ENCODE results near the gene RTN4RL1. TPM values are rescaled to one million over a fixed set of nuclear protein-coding genes. Genes with fewer than 3 reads are reported as not detected.
"Not testable (repeated sequence)": the region's sequence is repeated elsewhere in the genome, so short reads cannot be mapped to it uniquely, and the experiment has no call there.

RTN4RL1 gene
- total and polyA plus RNA-seq, 4 experiments from 2014 or later, result 0.27 to 2.0 (median 0.39) TPM

GRCh38 chr17:2018716-2019510, 6.2 kb downstream of the RTN4RL1 start:
- peak overlapping the region in 1 of 8 donors; percentile 32 for H3K4me3 Mint-ChIP-seq
- H3K4me3 ChIP-seq (ENCODE audit: low read length in 2 of 2), result no peak overlapping the region
- no peak overlapping the region for H3K27ac ChIP-seq (ENCODE audit: low read depth, low read length)
- peaks cover 2 to 13% (median 5%) of the 10 kb centered on the region in 4 donors for H3K4me1 Mint-ChIP-seq
- peaks cover 0 to 5% of the 10 kb centered on the region in 2 donors for H3K27me3 Mint-ChIP-seq
- POLR2A ChIA-PET (ENCODE audit: partially characterized antibody), result no interaction called here
- intact Hi-C loops (cut with micrococcal nuclease), result no loop called here
- DNase-seq, result no peak
- H3K4me1 ChIP-seq (ENCODE audit: insufficient read depth, low read length), result peaks cover 10% of the 10 kb centered on the region
- H3K27ac Mint-ChIP-seq, result no peak overlapping the region
- CTCF ChIA-PET (ENCODE audit: partially characterized antibody), result no interaction called here
- H3K9me3 Mint-ChIP-seq, result no peaks in the 10 kb centered on the region
- no peaks in the 10 kb centered on the region for H3K36me3 ChIP-seq (ENCODE audit: insufficient read depth, low read length)
- H3K36me3 Mint-ChIP-seq, result no peaks in the 10 kb centered on the region
- no peaks in the 10 kb centered on the region for H3K9me3 ChIP-seq (ENCODE audit: control insufficient read depth in 1 of 2, low read length in 2 of 2)
- H3K27me3 ChIP-seq (ENCODE audit: insufficient read depth, low read length), result no peaks in the 10 kb centered on the region

- Histone ChIP-seq H3K27me3 (ENCODE audit: insufficient read depth, low read length) (no peaks in the 10 kb centered on the region), H3K4me1 (ENCODE audit: insufficient read depth, low read length) (no peaks in the 10 kb centered on the region), H3K27ac (ENCODE audit: low read depth, low read length) (no peak overlapping the region), H3K36me3 (ENCODE audit: insufficient read depth, low read length) (no peaks in the 10 kb centered on the region), H3K9me3 (ENCODE audit: control insufficient read depth in 1 of 2, low read length in 2 of 2) (no peaks in the 10 kb centered on the region), H3K4me3 (ENCODE audit: low read length in 2 of 2) (no peak overlapping the region)
- ChIA-PET POLR2A (ENCODE audit: partially characterized antibody) (interaction anchor here (0.6 kb wide), 1 partner anchor 8 kb away, joined by 3 read pairs; the partner anchor contains the start of gene RTN4RL1), CTCF (ENCODE audit: partially characterized antibody) (no interaction called here)
- intact Hi-C loops (cut with micrococcal nuclease), result no loop called here
- peaks cover 0 to 6% of the 10 kb centered on the region in 2 donors for H3K27me3 Mint-ChIP-seq
- no peak overlapping the region for H3K27ac Mint-ChIP-seq
- no peak overlapping the region for H3K4me3 Mint-ChIP-seq
- peaks cover 0 to 4% of the 10 kb centered on the region in 2 donors for H3K36me3 Mint-ChIP-seq
- peaks cover 0 to 2% (median 0%) of the 10 kb centered on the region in 8 donors for H3K9me3 Mint-ChIP-seq
- DNase-seq, result no peak
- H3K4me1 Mint-ChIP-seq, result peaks cover 0 to 5% (median 2%) of the 10 kb centered on the region in 4 donors
These were observed 7.7 kb downstream of the RTN4RL1 start for GRCh38 chr17:2017274-2017941.

- no peaks in the 10 kb centered on the region for H3K4me1 ChIP-seq (ENCODE audit: insufficient read depth, low read length)
- H3K36me3 Mint-ChIP-seq, result peaks cover 0 to 4% of the 10 kb centered on the region in 2 donors
- CTCF ChIA-PET (ENCODE audit: partially characterized antibody), result no interaction called here
- no peaks in the 10 kb centered on the region for H3K36me3 ChIP-seq (ENCODE audit: insufficient read depth, low read length)
- H3K27ac ChIP-seq (ENCODE audit: low read depth, low read length), result no peak overlapping the region
- intact Hi-C loops (cut with micrococcal nuclease), result no loop called here
- POLR2A ChIA-PET (ENCODE audit: partially characterized antibody), result interaction anchor here (0.6 kb wide), 1 partner anchor 9 kb away, joined by 3 read pairs; the partner anchor contains the start of gene RTN4RL1
- peaks cover 0 to 7% of the 10 kb centered on the region in 2 donors for H3K27me3 Mint-ChIP-seq
- H3K4me1 Mint-ChIP-seq, result peaks cover 0 to 5% (median 2%) of the 10 kb centered on the region in 4 donors
- no peak overlapping the region for H3K4me3 ChIP-seq (ENCODE audit: low read length in 2 of 2)
- no peak overlapping the region for H3K27ac Mint-ChIP-seq
- H3K27me3 ChIP-seq (ENCODE audit: insufficient read depth, low read length), result no peaks in the 10 kb centered on the region
- H3K9me3 ChIP-seq (ENCODE audit: control insufficient read depth in 1 of 2, low read length in 2 of 2), result no peaks in the 10 kb centered on the region
- no peak overlapping the region for H3K4me3 Mint-ChIP-seq
- H3K9me3 Mint-ChIP-seq, result peaks cover 0 to 2% (median 0%) of the 10 kb centered on the region in 8 donors
- no peak for DNase-seq
These were observed 8.6 kb downstream of the RTN4RL1 start for GRCh38 chr17:2016494-2016893.

- Histone ChIP-seq H3K4me1 (ENCODE audit: insufficient read depth, low read length) (no peaks in the 10 kb centered on the region), H3K27me3 (ENCODE audit: insufficient read depth, low read length) (no peaks in the 10 kb centered on the region), H3K36me3 (ENCODE audit: insufficient read depth, low read length) (no peaks in the 10 kb centered on the region), H3K9me3 (ENCODE audit: control insufficient read depth in 1 of 2, low read length in 2 of 2) (no peaks in the 10 kb centered on the region), H3K4me3 (ENCODE audit: low read length in 2 of 2) (no peak overlapping the region), H3K27ac (ENCODE audit: low read depth, low read length) (no peak overlapping the region)
- Mint-ChIP-seq H3K36me3 (peaks cover 0 to 4% of the 10 kb centered on the region in 2 donors), H3K27ac (no peak overlapping the region), H3K4me3 (no peak overlapping the region), H3K4me1 (peaks cover 0 to 5% (median under 1%) of the 10 kb centered on the region in 4 donors), H3K9me3 (peaks cover 0 to 2% (median 0%) of the 10 kb centered on the region in 8 donors), H3K27me3 (peaks cover 0 to 6% of the 10 kb centered on the region in 2 donors)
- DNase-seq, result no peak
- ChIA-PET CTCF (ENCODE audit: partially characterized antibody) (no interaction called here), POLR2A (ENCODE audit: partially characterized antibody) (no interaction called here)
- intact Hi-C loops (cut with micrococcal nuclease), result no loop called here
These were observed 9.8 kb downstream of the RTN4RL1 start for GRCh38 chr17:2015314-2015713.

GRCh38 chr17:2013994-2014317, 11.2 kb downstream of the RTN4RL1 start:
- Mint-ChIP-seq H3K9me3 (peaks cover 0 to 2% (median 0%) of the 10 kb centered on the region in 8 donors), H3K36me3 (peaks cover 0 to 4% of the 10 kb centered on the region in 2 donors), H3K27ac (no peak overlapping the region), H3K4me3 (no peak overlapping the region), H3K4me1 (peaks cover 0 to 5% (median under 1%) of the 10 kb centered on the region in 4 donors), H3K27me3 (peaks cover 0 to 4% of the 10 kb centered on the region in 2 donors)
- Histone ChIP-seq H3K36me3 (ENCODE audit: insufficient read depth, low read length) (no peaks in the 10 kb centered on the region), H3K4me1 (ENCODE audit: insufficient read depth, low read length) (no peaks in the 10 kb centered on the region), H3K27ac (ENCODE audit: low read depth, low read length) (no peak overlapping the region), H3K9me3 (ENCODE audit: control insufficient read depth in 1 of 2, low read length in 2 of 2) (no peaks in the 10 kb centered on the region), H3K4me3 (ENCODE audit: low read length in 2 of 2) (no peak overlapping the region), H3K27me3 (ENCODE audit: insufficient read depth, low read length) (no peaks in the 10 kb centered on the region)
- DNase-seq, result no peak
- ChIA-PET POLR2A (ENCODE audit: partially characterized antibody) (no interaction called here), CTCF (ENCODE audit: partially characterized antibody) (no interaction called here)
- intact Hi-C loops (cut with micrococcal nuclease), result no loop called here

- H3K27me3 ChIP-seq (ENCODE audit: insufficient read depth, low read length); H3K36me3 ChIP-seq (ENCODE audit: insufficient read depth, low read length); H3K9me3 Mint-ChIP-seq; H3K4me3 ChIP-seq (ENCODE audit: low read length in 2 of 2); H3K4me1 Mint-ChIP-seq; POLR2A ChIA-PET (ENCODE audit: partially characterized antibody); H3K27ac ChIP-seq (ENCODE audit: low read depth, low read length); DNase-seq; H3K36me3 Mint-ChIP-seq; H3K27me3 Mint-ChIP-seq; H3K27ac Mint-ChIP-seq; H3K9me3 ChIP-seq (ENCODE audit: control insufficient read depth in 1 of 2, low read length in 2 of 2); intact Hi-C loops (cut with micrococcal nuclease); H3K4me1 ChIP-seq (ENCODE audit: insufficient read depth, low read length); CTCF ChIA-PET (ENCODE audit: partially characterized antibody); H3K4me3 Mint-ChIP-seq: not testable (repeated sequence)
These were observed 11.7 kb downstream of the RTN4RL1 start for GRCh38 chr17:2013220-2013993.

- Mint-ChIP-seq H3K9me3 (peaks cover 0 to 2% (median 0%) of the 10 kb centered on the region in 8 donors), H3K36me3 (peaks cover 0 to 4% of the 10 kb centered on the region in 2 donors), H3K4me1 (peaks cover 0 to 5% (median under 1%) of the 10 kb centered on the region in 4 donors), H3K27me3 (peaks cover 0 to 4% of the 10 kb centered on the region in 2 donors), H3K4me3 (no peak overlapping the region), H3K27ac (peak overlapping the region in 1 of 7 donors; percentile 22)
- ChIA-PET POLR2A (ENCODE audit: partially characterized antibody) (no interaction called here), CTCF (ENCODE audit: partially characterized antibody) (no interaction called here)
- intact Hi-C loops (cut with micrococcal nuclease), result no loop called here
- no peak overlapping the region for H3K27ac ChIP-seq (ENCODE audit: low read depth, low read length)
- H3K27me3 ChIP-seq (ENCODE audit: insufficient read depth, low read length), result no peaks in the 10 kb centered on the region
- no peak for DNase-seq
- H3K4me3 ChIP-seq (ENCODE audit: low read length in 2 of 2), result no peak overlapping the region
- no peaks in the 10 kb centered on the region for H3K36me3 ChIP-seq (ENCODE audit: insufficient read depth, low read length)
- H3K9me3 ChIP-seq (ENCODE audit: control insufficient read depth in 1 of 2, low read length in 2 of 2), result no peaks in the 10 kb centered on the region
- no peaks in the 10 kb centered on the region for H3K4me1 ChIP-seq (ENCODE audit: insufficient read depth, low read length)
These were observed 12.6 kb downstream of the RTN4RL1 start for GRCh38 chr17:2012499-2012898.

Measured in CD4-positive, alpha-beta memory T cell (primary cell).